GM21825 (cell line): Measurements from ENCODE around the gene NPM1.
"Not testable (repeated sequence)": the region's sequence is repeated elsewhere in the genome, so short reads cannot be mapped to it uniquely, and the experiment has no call there.

Experiments used
- ATAC-seq: cut with Tn5 transposase; IDR thresholded peaks from one replicate; pipeline ENCODE4 v1.9.1; 2021; ENCODE audit warnings: mild to moderate bottlenecking, moderate library complexity; ENCODE audit not compliant: unreplicated experiment

NPM1 gene

GRCh38 chr5:171384999-171385398 is 2.6 kb upstream of the NPM1 start:
- not testable (repeated sequence) for ATAC-seq

GRCh38 chr5:171386006-171386671 is 1.5 kb upstream of the NPM1 start:
- ATAC-seq = no peak

GRCh38 chr5:171386861-171387344 is 746 bp upstream of the NPM1 start:
- ATAC-seq = no peak

- peak; percentile 41 for ATAC-seq
Measured at GRCh38 chr5:171387970-171388815, 544 bp downstream of the NPM1 start.

GRCh38 chr5:171388816-171389168 is 1.1 kb downstream of the NPM1 start:
- ATAC-seq = no peak

- ATAC-seq = no peak
Measured at GRCh38 chr5:171390883-171391677, 3.4 kb downstream of the NPM1 start.

GRCh38 chr5:171391996-171392577 is 4.4 kb downstream of the NPM1 start:
- ATAC-seq = no peak

- no peak for ATAC-seq
Measured at GRCh38 chr5:171392585-171393159, 5.0 kb downstream of the NPM1 start.

GRCh38 chr5:171395042-171395441 is 7.4 kb downstream of the NPM1 start:
- ATAC-seq = no peak

GRCh38 chr5:171396583-171396982 is 8.9 kb downstream of the NPM1 start:
- ATAC-seq = not testable (repeated sequence)

- ATAC-seq = no peak
Measured at GRCh38 chr5:171397190-171397589, 9.5 kb downstream of the NPM1 start.

GRCh38 chr5:171397599-171397998 is 9.9 kb downstream of the NPM1 start:
- no peak for ATAC-seq

GRCh38 chr5:171398660-171399059 is 11.0 kb downstream of the NPM1 start:
- ATAC-seq = not testable (repeated sequence)

GRCh38 chr5:171400169-171400568 is 12.5 kb downstream of the NPM1 start:
- ATAC-seq = no peak

- no peak for ATAC-seq
Measured at GRCh38 chr5:171401167-171401947, 13.7 kb downstream of the NPM1 start.

GRCh38 chr5:171402751-171403150 is 15.1 kb downstream of the NPM1 start:
- ATAC-seq = not testable (repeated sequence)

- no peak for ATAC-seq
Measured at GRCh38 chr5:171405615-171406014, 18.0 kb downstream of the NPM1 start.

- ATAC-seq = no peak
Measured at GRCh38 chr5:171407234-171407633, 19.6 kb downstream of the NPM1 start.

GRCh38 chr5:171409164-171410136 is 21.8 kb downstream of the NPM1 start:
- ATAC-seq = no peak
